HEK293 (cell line): ENCODE measurements around the gene KCNQ1.

Experiments
- CTCF ChIA-PET: fragments of 350-600 bp; formaldehyde crosslinking; extraction: SDS; loops from one replicate; lab custom pipeline; 2021; ENCODE audit warnings: antibody characterized with exemption; lab: Yijun Ruan, JAX
- POLR2A ChIA-PET: fragments of 300-600 bp; formaldehyde crosslinking; extraction: SDS; loops from one replicate; lab custom pipeline; 2020; ENCODE audit warnings: antibody characterized with exemption, inconsistent platforms; lab: Yijun Ruan, JAX
- H3K27ac ChIP-seq: fragments of 200-500 bp; sonication (Bioruptor generic); 2 replicates; pipeline ENCODE4 v1.5.1; 2014; ENCODE audit warnings: low read depth, low read length, control low read depth, inconsistent platforms; ENCODE audit errors: extremely low read depth
- H3K36me3 ChIP-seq, 2 experiments: fragments of 200-500 bp in 1 of 2; sonication (Bioruptor generic) in 1 of 2; 1 replicate in 1 of 2; 2 replicates in 1 of 2; pipeline ENCODE4 v1.5.1; 2014 to 2017; ENCODE audit warnings: inconsistent platforms in 2 of 2, low read length in 2 of 2; ENCODE audit not compliant: control insufficient read depth in 2 of 2, insufficient read depth in 1 of 2
- H3K4me1 ChIP-seq: fragments of 200-500 bp; sonication (Bioruptor generic); 2 replicates; pipeline ENCODE4 v1.5.1; 2014; ENCODE audit warnings: mild to moderate bottlenecking, low read length, inconsistent platforms; ENCODE audit not compliant: control insufficient read depth, insufficient read depth
- H3K4me3 ChIP-seq: 2 replicates; pipeline ENCODE4 v1.5.1; 2011; ENCODE audit warnings: low read depth, mild to moderate bottlenecking, control low read depth, low read length, moderate library complexity
- H3K9me3 ChIP-seq: fragments of 200-500 bp; sonication (Bioruptor generic); 2 replicates; pipeline ENCODE4 v1.5.1; 2014; ENCODE audit warnings: low read depth, low read length, inconsistent platforms; ENCODE audit not compliant: control insufficient read depth, insufficient read depth
- OSR2 ChIP-seq: fragments of 450-650 bp; formaldehyde crosslinking; IDR thresholded peaks from 2 replicates; pipeline ENCODE4 v1.5.1; 2016; ENCODE audit warnings: missing biosample characterization, missing genetic modification characterization
- PRDM1 ChIP-seq: fragments of 450-650 bp; formaldehyde crosslinking; IDR thresholded peaks from 2 replicates; pipeline ENCODE4; 2016; ENCODE audit warnings: missing biosample characterization, missing genetic modification characterization
- SCRT1 ChIP-seq: fragments of 450-650 bp; formaldehyde crosslinking; IDR thresholded peaks from 2 replicates; pipeline ENCODE4 v1.5.1; 2016; ENCODE audit warnings: missing biosample characterization, missing genetic modification characterization, borderline replicate concordance
- SCRT2 ChIP-seq: fragments of 450-650 bp; formaldehyde crosslinking; IDR thresholded peaks from 2 replicates; pipeline ENCODE4 v1.5.1; 2016; ENCODE audit warnings: missing biosample characterization, missing genetic modification characterization
- ZEB2 ChIP-seq: fragments of 450-650 bp; formaldehyde crosslinking; IDR thresholded peaks from 2 replicates; pipeline ENCODE4 v1.5.1; 2016; ENCODE audit warnings: missing biosample characterization, missing genetic modification characterization
- ZFP3 ChIP-seq: fragments of 450-650 bp; formaldehyde crosslinking; IDR thresholded peaks from 2 replicates; pipeline ENCODE4 v1.5.1; 2016; ENCODE audit warnings: low read depth, missing biosample characterization, missing genetic modification characterization
- ZFP37 ChIP-seq: fragments of 450-650 bp; formaldehyde crosslinking; IDR thresholded peaks from 2 replicates; pipeline ENCODE4 v1.5.1; 2016; ENCODE audit warnings: missing biosample characterization, missing genetic modification characterization
- ZNF169 ChIP-seq: fragments of 450-650 bp; formaldehyde crosslinking; IDR thresholded peaks from 2 replicates; pipeline ENCODE4 v1.5.1; 2016; ENCODE audit warnings: missing biosample characterization, missing genetic modification characterization
- ZNF239 ChIP-seq: fragments of 450-650 bp; formaldehyde crosslinking; IDR thresholded peaks from 2 replicates; pipeline ENCODE4 v1.5.1; 2016; ENCODE audit warnings: missing biosample characterization, missing genetic modification characterization
- ZNF248 ChIP-seq: fragments of 450-650 bp; formaldehyde crosslinking; IDR thresholded peaks from 2 replicates; pipeline ENCODE4 v1.5.1; 2017; ENCODE audit warnings: missing biosample characterization, missing genetic modification characterization
- ZNF266 ChIP-seq: fragments of 450-650 bp; formaldehyde crosslinking; IDR thresholded peaks from 2 replicates; pipeline ENCODE4 v1.5.1; 2016; ENCODE audit warnings: missing biosample characterization, missing genetic modification characterization, low read depth
- ZNF350 ChIP-seq: fragments of 450-650 bp; formaldehyde crosslinking; IDR thresholded peaks from 2 replicates; pipeline ENCODE4 v1.5.0; 2017; ENCODE audit warnings: missing biosample characterization, mild to moderate bottlenecking, missing genetic modification characterization
- ZNF366 ChIP-seq: fragments of 450-650 bp; formaldehyde crosslinking; conservative IDR thresholded peaks from 2 replicates; pipeline ENCODE4 v1.5.1; 2016; ENCODE audit warnings: missing biosample characterization, missing genetic modification characterization
- ZNF416 ChIP-seq: fragments of 450-650 bp; formaldehyde crosslinking; IDR thresholded peaks from 2 replicates; pipeline ENCODE4 v1.5.1; 2016; ENCODE audit warnings: missing biosample characterization, missing genetic modification characterization
- ZNF48 ChIP-seq: fragments of 450-650 bp; formaldehyde crosslinking; IDR thresholded peaks from 2 replicates; pipeline ENCODE4 v1.5.1; 2016; ENCODE audit warnings: missing biosample characterization, missing genetic modification characterization
- ZNF558 ChIP-seq: fragments of 450-650 bp; formaldehyde crosslinking; IDR thresholded peaks from 2 replicates; pipeline ENCODE4 v1.5.1; 2016; ENCODE audit warnings: missing biosample characterization, missing genetic modification characterization
- ZNF585B ChIP-seq: fragments of 450-650 bp; formaldehyde crosslinking; IDR thresholded peaks from 2 replicates; pipeline ENCODE4 v1.5.1; 2016; ENCODE audit warnings: missing biosample characterization, missing genetic modification characterization
- ZNF600 ChIP-seq: fragments of 450-650 bp; formaldehyde crosslinking; IDR thresholded peaks from 2 replicates; pipeline ENCODE4 v1.5.1; 2016; ENCODE audit warnings: missing biosample characterization, missing genetic modification characterization
- ZNF660 ChIP-seq: fragments of 450-650 bp; IDR thresholded peaks from 2 replicates; pipeline ENCODE4 v1.5.1; 2018; ENCODE audit warnings: missing biosample characterization, mild to moderate bottlenecking, missing genetic modification characterization
- ZNF701 ChIP-seq: fragments of 450-650 bp; formaldehyde crosslinking; IDR thresholded peaks from 2 replicates; pipeline ENCODE4 v1.5.1; 2016; ENCODE audit warnings: missing biosample characterization, missing genetic modification characterization
- ZNF792 ChIP-seq: fragments of 450-650 bp; formaldehyde crosslinking; IDR thresholded peaks from 2 replicates; pipeline ENCODE4 v1.5.1; 2016; ENCODE audit warnings: missing biosample characterization, missing genetic modification characterization
- ZNF837 ChIP-seq: fragments of 450-650 bp; formaldehyde crosslinking; IDR thresholded peaks from 2 replicates; pipeline ENCODE4 v1.5.1; 2016; ENCODE audit warnings: missing biosample characterization, missing genetic modification characterization
- TF ChIP-seq, protein P1 (sequence below): fragments of 450-650 bp; formaldehyde crosslinking; IDR thresholded peaks from 2 replicates; pipeline ENCODE4 v1.5.1; 2016; ENCODE audit warnings: missing biosample characterization, missing genetic modification characterization, borderline replicate concordance
- TF ChIP-seq, protein P2 (sequence below): sonication (generic); formaldehyde crosslinking; IDR thresholded peaks from 2 replicates; pipeline ENCODE4 v1.8.1; 2022; ENCODE audit warnings: mild to moderate bottlenecking, moderate library complexity, missing genetic modification reagents
- TF ChIP-seq, protein P3 (sequence below): fragments of 450-650 bp; formaldehyde crosslinking; IDR thresholded peaks from 2 replicates; pipeline ENCODE4 v1.5.1; 2016; ENCODE audit warnings: missing biosample characterization, missing genetic modification characterization

Gene KCNQ1

DNA sequence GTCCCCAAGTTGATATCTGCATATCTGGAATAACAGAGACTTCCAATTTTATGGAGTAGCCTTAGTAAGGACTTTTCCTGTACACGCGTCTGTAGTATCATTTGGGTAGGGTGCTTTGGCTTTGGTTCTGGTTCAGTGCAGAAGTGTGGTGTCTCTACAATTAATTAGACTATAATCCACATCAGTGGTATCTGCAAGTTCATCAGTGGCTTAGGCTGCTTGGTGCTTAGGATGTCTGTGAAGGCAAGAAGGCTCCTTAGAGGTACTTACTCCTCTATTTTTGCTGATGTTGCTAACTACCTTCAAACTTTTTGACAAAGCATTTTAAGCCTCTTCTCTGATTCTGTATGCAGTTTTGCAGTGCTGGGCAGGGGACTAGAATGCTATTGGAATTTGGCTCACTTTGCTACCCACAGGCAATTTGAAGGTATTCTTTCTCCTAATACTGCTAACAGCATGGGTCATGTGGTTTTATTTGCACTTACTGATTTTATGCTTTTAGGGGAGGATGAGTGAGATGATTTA lies 205.6 kb downstream of the KCNQ1 start (continued):
- TF ChIP-seq ZNF48 (tag by site-specific recombination) = no peak
- TF ChIP-seq PRDM1 = no peak
- TF ChIP-seq, protein P1, sequence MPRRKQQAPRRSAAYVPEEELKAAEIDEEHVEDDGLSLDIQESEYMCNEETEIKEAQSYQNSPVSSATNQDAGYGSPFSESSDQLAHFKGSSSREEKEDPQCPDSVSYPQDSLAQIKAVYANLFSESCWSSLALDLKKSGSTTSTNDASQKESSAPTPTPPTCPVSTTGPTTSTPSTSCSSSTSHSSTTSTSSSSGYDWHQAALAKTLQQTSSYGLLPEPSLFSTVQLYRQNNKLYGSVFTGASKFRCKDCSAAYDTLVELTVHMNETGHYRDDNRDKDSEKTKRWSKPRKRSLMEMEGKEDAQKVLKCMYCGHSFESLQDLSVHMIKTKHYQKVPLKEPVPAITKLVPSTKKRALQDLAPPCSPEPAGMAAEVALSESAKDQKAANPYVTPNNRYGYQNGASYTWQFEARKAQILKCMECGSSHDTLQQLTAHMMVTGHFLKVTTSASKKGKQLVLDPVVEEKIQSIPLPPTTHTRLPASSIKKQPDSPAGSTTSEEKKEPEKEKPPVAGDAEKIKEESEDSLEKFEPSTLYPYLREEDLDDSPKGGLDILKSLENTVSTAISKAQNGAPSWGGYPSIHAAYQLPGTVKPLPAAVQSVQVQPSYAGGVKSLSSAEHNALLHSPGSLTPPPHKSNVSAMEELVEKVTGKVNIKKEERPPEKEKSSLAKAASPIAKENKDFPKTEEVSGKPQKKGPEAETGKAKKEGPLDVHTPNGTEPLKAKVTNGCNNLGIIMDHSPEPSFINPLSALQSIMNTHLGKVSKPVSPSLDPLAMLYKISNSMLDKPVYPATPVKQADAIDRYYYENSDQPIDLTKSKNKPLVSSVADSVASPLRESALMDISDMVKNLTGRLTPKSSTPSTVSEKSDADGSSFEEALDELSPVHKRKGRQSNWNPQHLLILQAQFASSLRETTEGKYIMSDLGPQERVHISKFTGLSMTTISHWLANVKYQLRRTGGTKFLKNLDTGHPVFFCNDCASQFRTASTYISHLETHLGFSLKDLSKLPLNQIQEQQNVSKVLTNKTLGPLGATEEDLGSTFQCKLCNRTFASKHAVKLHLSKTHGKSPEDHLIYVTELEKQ (tag by site-specific recombination) = no peak

DNA sequence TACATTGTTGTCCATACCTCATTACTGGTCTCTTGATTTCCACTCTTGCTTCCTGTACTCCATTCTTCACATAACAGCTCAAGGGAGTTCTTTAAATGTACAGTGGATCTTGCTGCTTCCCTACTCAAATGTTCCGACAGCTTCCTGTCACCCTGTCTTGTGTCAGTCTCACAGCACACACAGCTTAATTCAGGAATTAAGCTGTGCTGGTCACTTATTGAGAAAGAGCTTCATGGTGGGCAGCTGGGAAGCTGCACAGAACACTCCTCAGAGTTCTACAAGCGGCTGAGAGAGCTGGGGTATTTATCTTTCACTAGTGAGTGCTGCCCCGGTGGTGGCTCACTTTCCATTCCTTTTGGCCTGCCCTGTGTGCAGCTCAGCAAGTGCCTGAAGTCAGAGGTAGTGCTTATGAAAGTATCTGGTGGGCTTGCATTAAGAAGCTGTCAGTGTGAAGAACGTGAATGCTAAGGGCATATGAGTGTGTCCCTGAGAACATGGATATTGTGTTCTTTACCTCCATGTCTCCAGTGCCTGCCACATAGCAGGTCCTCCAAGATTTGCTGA lies 206.3 kb downstream of the KCNQ1 start:
- ChIA-PET CTCF (interaction anchor here (1.1 kb wide), 1 partner anchor 241 kb away, joined by 3 read pairs; no protein-coding TSS in a partner anchor), POLR2A (no interaction called here)
- Histone ChIP-seq H3K4me1 (no peaks in the 10 kb centered on the region), H3K4me3 (no peak overlapping the region), H3K9me3 (no peaks in the 10 kb centered on the region), H3K36me3 (no peaks in the 10 kb centered on the region), H3K27ac (no peak overlapping the region)
- TF ChIP-seq, protein P2, sequence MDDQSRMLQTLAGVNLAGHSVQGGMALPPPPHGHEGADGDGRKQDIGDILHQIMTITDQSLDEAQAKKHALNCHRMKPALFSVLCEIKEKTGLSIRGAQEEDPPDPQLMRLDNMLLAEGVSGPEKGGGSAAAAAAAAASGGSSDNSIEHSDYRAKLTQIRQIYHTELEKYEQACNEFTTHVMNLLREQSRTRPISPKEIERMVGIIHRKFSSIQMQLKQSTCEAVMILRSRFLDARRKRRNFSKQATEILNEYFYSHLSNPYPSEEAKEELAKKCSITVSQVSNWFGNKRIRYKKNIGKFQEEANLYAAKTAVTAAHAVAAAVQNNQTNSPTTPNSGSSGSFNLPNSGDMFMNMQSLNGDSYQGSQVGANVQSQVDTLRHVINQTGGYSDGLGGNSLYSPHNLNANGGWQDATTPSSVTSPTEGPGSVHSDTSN (CRISPR knock-in tag) = no peak
- TF ChIP-seq ZNF169 (tag by site-specific recombination) (no peak), ZNF350 (tag by site-specific recombination) (no peak), OSR2 (tag by site-specific recombination) (no peak), ZNF701 (tag by site-specific recombination) (no peak), ZNF366 (tag by site-specific recombination) (no peak), ZNF585B (tag by site-specific recombination) (no peak), SCRT2 (tag by site-specific recombination) (no peak), ZNF837 (tag by site-specific recombination) (no peak), ZNF558 (tag by site-specific recombination) (no peak), ZNF792 (no peak), SCRT1 (no peak)
- TF ChIP-seq, protein P3, sequence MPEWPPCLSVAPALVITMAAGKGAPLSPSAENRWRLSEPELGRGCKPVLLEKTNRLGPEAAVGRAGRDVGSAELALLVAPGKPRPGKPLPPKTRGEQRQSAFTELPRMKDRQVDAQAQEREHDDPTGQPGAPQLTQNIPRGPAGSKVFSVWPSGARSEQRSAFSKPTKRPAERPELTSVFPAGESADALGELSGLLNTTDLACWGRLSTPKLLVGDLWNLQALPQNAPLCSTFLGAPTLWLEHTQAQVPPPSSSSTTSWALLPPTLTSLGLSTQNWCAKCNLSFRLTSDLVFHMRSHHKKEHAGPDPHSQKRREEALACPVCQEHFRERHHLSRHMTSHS (tag by site-specific recombination) = no peak

DNA sequence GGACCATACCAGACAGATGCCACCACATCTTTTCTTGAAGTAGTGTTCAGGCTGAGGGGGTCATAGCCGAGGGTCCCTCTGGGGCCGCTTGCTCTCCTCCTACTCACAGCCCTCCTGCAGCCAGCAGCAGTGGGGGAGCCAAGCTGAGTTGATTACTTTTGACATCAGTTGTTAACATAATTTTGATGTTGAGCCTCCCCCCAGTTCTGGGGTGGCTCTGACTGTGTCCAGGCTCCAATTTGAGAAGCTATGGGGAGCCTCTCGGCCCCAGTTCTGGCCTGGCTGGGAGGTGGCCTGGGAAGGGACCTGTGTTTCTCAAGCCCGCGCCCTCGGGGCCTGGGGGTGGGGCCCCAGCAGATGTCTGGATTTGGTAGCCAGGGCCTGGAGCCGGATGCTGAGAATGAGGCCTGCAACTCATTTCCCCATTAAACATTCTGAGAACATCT lies 207.0 kb downstream of the KCNQ1 start:
- Histone ChIP-seq H3K4me3 (no peak overlapping the region), H3K4me1 (no peaks in the 10 kb centered on the region), H3K9me3 (no peaks in the 10 kb centered on the region), H3K27ac (no peak overlapping the region)
- POLR2A ChIA-PET = no interaction called here
- TF ChIP-seq ZNF366 (tag by site-specific recombination) (no peak), ZNF248 (tag by site-specific recombination) (no peak), ZNF239 (tag by site-specific recombination) (no peak), ZNF660 (tag by site-specific recombination) (no peak), ZNF416 (no peak), ZFP3 (no peak), ZEB2 (tag by site-specific recombination) (no peak), ZNF266 (tag by site-specific recombination) (no peak), ZFP37 (tag by site-specific recombination) (no peak), ZNF600 (tag by site-specific recombination) (no peak)
- TF ChIP-seq, all 188 proteins: peak for 0
- no peaks in the 10 kb centered on the region for H3K36me3 ChIP-seq
- CTCF ChIA-PET = interaction anchor here (1.1 kb wide), 1 partner anchor 240 kb away, joined by 3 read pairs; no protein-coding TSS in a partner anchor
